ENCODE data around the gene AHNAK. TPM values are rescaled to one million over a fixed set of nuclear protein-coding genes. Genes with fewer than 3 reads are reported as not detected.

The AHNAK gene
- total and polyA plus RNA-seq, 2 of the 8 experiments (the other 6 are each of a cell fraction or from before 2014, with no cell fraction given) = 2.0 to 5.8 TPM

DNA sequence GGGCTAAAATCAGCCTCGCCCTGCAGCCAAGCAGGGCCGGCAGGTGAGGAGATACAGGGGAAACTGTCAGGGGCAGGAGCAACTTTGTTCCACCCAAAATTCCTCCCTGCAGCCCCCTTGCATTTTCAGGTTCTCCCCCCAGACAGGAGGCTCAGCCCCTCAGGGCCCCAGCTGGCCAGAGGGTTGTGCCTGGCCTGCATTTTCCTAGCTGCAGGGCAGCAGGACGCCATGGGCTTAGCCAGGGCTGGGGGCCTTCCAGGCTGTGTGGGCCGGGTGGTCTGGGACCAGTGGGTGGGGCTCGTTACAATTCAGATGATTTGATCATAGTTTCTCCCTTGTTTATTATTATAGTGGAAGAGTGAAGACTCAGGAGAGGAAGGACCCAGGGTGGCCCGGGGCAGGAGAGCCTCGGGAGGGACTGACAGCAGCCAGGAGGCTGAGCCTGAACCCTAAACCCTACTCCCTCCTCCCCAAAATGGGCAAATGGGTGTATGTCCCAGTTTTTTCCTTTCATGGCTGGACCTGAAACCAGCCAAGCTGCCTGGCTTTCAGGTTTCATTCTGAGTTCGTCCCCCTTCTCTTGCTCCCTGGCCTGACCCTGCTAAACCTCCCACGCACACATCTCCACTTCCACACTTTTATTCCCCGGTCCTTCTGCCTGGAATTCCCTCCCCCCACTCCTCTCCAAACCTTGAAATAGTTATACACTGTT is 40.0 kb downstream of the AHNAK start:
- H3K56ac ChIP-seq (replicated peaks; ENCODE audit: insufficient read length, low read depth, low read length) = no peak overlapping the region
- H2BK120ac ChIP-seq (replicated peaks; ENCODE audit: low read depth, low read length) = no peak overlapping the region
- peaks cover 10 to 21% (median 17%) of the 10 kb centered on the region in 4 experiments for H3K4me1 ChIP-seq (replicated peaks in 1 of 4; ENCODE audit: control insufficient read depth in 3 of 4, insufficient read depth in 4 of 4, low read length in 3 of 4)
- FAIRE-seq (no peak), DNase-seq (ENCODE audit: low read depth in 1 of 2, low spot score in 2 of 2) (no peak)
- H2AFZ ChIP-seq (ENCODE audit: low read length) = no peak overlapping the region
- no peak overlapping the region for H4K5ac ChIP-seq (ENCODE audit: insufficient read length, low read depth, low read length)
- peak overlapping the region in 1 of 2 experiments; percentile 69; a peak in 1 of 4 replicates for H3K4me2 ChIP-seq (ENCODE audit: insufficient read depth in 1 of 2, low read depth in 2 of 2, low read length in 2 of 2)
- H2BK5ac ChIP-seq (ENCODE audit: low read depth, low read length) = no peak overlapping the region; the same call in 1 of the 2 replicates
- H3K18ac ChIP-seq (ENCODE audit: extremely low read depth, low read length) = peak overlapping the region; percentile 32; the same call in 1 of the 2 replicates
- POLR2A ChIA-PET (ENCODE audit: partially characterized antibody) = interaction anchor here (0.6 to 1.4 kb wide), 3 partner anchors 34 to 514 kb away, joined by 3 to 6 read pairs (median 3); partner anchors contain the start of genes C11orf98 and CSKMT
- no peak overlapping the region for H2BK20ac ChIP-seq (ENCODE audit: low read length)
- H3K23me2 ChIP-seq (ENCODE audit: low read depth, low read length) = peaks cover 6% of the 10 kb centered on the region
- H3K27me3 ChIP-seq (replicated peaks in 1 of 4; ENCODE audit: control insufficient read depth in 3 of 4, extremely low read depth in 1 of 4, insufficient read depth in 3 of 4, low read length in 3 of 4) = peaks cover 0 to 13% (median 5%) of the 10 kb centered on the region in 4 experiments; a peak in 4 of 7 replicates
- peak overlapping the region; percentile 46; the same call in 1 of the 2 replicates for H2BK15ac ChIP-seq (ENCODE audit: low read length)
- H4K8ac ChIP-seq (ENCODE audit: extremely low read depth, insufficient read depth, low read length) = peak overlapping the region; percentile 65; the same call in 1 of the 2 replicates
- no peaks in the 10 kb centered on the region for H3K36me3 ChIP-seq (ENCODE audit: control insufficient read depth in 2 of 4, insufficient read depth in 4 of 4, low read length in 3 of 4)
- no peaks in the 10 kb centered on the region for H3K9me3 ChIP-seq (ENCODE audit: insufficient read depth in 2 of 2, low read depth in 1 of 2, low read length in 1 of 2)
- H2BK12ac ChIP-seq (ENCODE audit: low read depth, low read length) = peak overlapping the region; percentile 60; the same call in 1 of the 2 replicates
- WGBS, 2 experiments (ENCODE audit: extremely low coverage in 1 of 2, insufficient coverage in 1 of 2, insufficient read length in 1 of 2, insufficient replicate concordance in 2 of 2, low coverage in 1 of 2, low lambda C conversion rate in 2 of 2, missing lambda C conversion rate in 1 of 2) = 83% methylated on average over 10 of the region's 10 CpGs; no CpG with 5 or more reads in 1 of the 2 experiments
- H3K4ac ChIP-seq (replicated peaks; ENCODE audit: insufficient read length, low read depth, low read length) = no peak overlapping the region
- no peaks in the 10 kb centered on the region for H3K79me2 ChIP-seq (ENCODE audit: control insufficient read depth in 1 of 2, insufficient read depth in 2 of 2, low read length in 2 of 2)
- no peak overlapping the region for H3K23ac ChIP-seq (ENCODE audit: insufficient read length)
- H2AK5ac ChIP-seq (ENCODE audit: low read depth, low read length) = no peak overlapping the region
- CTCF ChIA-PET (ENCODE audit: partially characterized antibody) = interaction anchor here (1.0 to 18.8 kb wide), 10 partner anchors 9 to 86 kb away, joined by 3 to 179 read pairs (median 8); no protein-coding TSS in a partner anchor
- no peak overlapping the region for H4K91ac ChIP-seq (replicated peaks; ENCODE audit: insufficient read length, low read length)
- peak overlapping the region in 1 of 4 experiments; percentile 41; a peak in 1 of 7 replicates for H3K9ac ChIP-seq (replicated peaks in 1 of 4; ENCODE audit: extremely low read depth in 1 of 4, low read depth in 3 of 4, low read length in 3 of 4)
- no peak overlapping the region for H3K14ac ChIP-seq (ENCODE audit: insufficient read length)
- H3K4me3 ChIP-seq (ENCODE audit: extremely low read depth in 1 of 4, insufficient read depth in 2 of 4, low read depth in 3 of 4, low read length in 4 of 4) = no peak overlapping the region
- H3K27ac ChIP-seq (ENCODE audit: low read depth, low read length) = no peak overlapping the region
- H4K20me1 ChIP-seq (replicated peaks in 1 of 2; ENCODE audit: control insufficient read depth in 1 of 2, insufficient read depth in 2 of 2, low read length in 2 of 2) = no peaks in the 10 kb centered on the region
- H3K79me1 ChIP-seq (ENCODE audit: low read depth, low read length) = no peaks in the 10 kb centered on the region
- TF ChIP-seq SP4 (IDR thresholded peaks at IDR 0.05; ENCODE audit: low read length) (no peak), RNF2 (IDR thresholded peaks at IDR 0.05; ENCODE audit: borderline replicate concordance, low read depth, low read length, missing control alignments, poor library complexity, severe bottlenecking) (no peak), SRF (IDR thresholded peaks at IDR 0.05; ENCODE audit: low read depth, low read length) (no peak)
